Mesendoderm (in vitro differentiated cells): ENCODE results near the gene XRCC5.

ENCODE experiments used
- DNase-seq: peaks from one replicate; pipeline ENCODE4 v3.0.0; 2013
- H2AK5ac ChIP-seq: 2 replicates; pipeline ENCODE4 v1.6.1; 2013; ENCODE audit warnings: low read length, inconsistent platforms
- H2BK120ac ChIP-seq: 2 replicates; pipeline ENCODE4 v1.6.1; 2013; ENCODE audit warnings: low read depth, mild to moderate bottlenecking, low read length, moderate library complexity, mixed read lengths
- H2BK15ac ChIP-seq: replicated peaks from 2 replicates; pipeline ENCODE4 v1.6.1; 2013; ENCODE audit warnings: low read depth, mild to moderate bottlenecking, moderate library complexity
- H2BK5ac ChIP-seq: 2 replicates; pipeline ENCODE4 v1.6.1; 2013; ENCODE audit warnings: low read length, inconsistent platforms
- H3K18ac ChIP-seq: 2 replicates; pipeline ENCODE4 v1.6.1; 2013; ENCODE audit warnings: mild to moderate bottlenecking, low read length, mixed read lengths
- H3K23ac ChIP-seq: one replicate; pipeline ENCODE4 v1.6.1; 2013; ENCODE audit warnings: low read length
- H3K27ac ChIP-seq: 2 replicates; pipeline ENCODE4 v1.5.1; 2013; ENCODE audit warnings: low read depth, mild to moderate bottlenecking, inconsistent platforms, low read length, moderate library complexity
- H3K27me3 ChIP-seq: 2 replicates; pipeline ENCODE4 v1.6.1; 2013; ENCODE audit warnings: low read length, control low read depth, mild to moderate bottlenecking, inconsistent platforms; ENCODE audit not compliant: insufficient read depth, poor library complexity
- H3K36me3 ChIP-seq: 2 replicates; pipeline ENCODE4 v1.6.1; 2013; ENCODE audit warnings: low read length, inconsistent platforms; ENCODE audit not compliant: control insufficient read depth, insufficient read depth
- H3K4ac ChIP-seq: one replicate; pipeline ENCODE4 v1.6.1; 2013; ENCODE audit warnings: low read depth, mild to moderate bottlenecking, low read length, moderate library complexity
- H3K4me1 ChIP-seq: 2 replicates; pipeline ENCODE4 v1.6.1; 2013; ENCODE audit warnings: low read depth, low read length, inconsistent platforms; ENCODE audit not compliant: control insufficient read depth
- H3K4me2 ChIP-seq: 2 replicates; pipeline ENCODE4 v1.6.1; 2013; ENCODE audit warnings: low read length
- H3K4me3 ChIP-seq: 2 replicates; pipeline ENCODE4 v1.5.1; 2013; ENCODE audit warnings: mild to moderate bottlenecking, low read length
- H3K56ac ChIP-seq: one replicate; pipeline ENCODE4 v1.6.1; 2013; ENCODE audit warnings: low read length
- H3K79me1 ChIP-seq: 2 replicates; pipeline ENCODE4 v1.6.1; 2013; ENCODE audit warnings: low read length, inconsistent platforms
- H3K79me2 ChIP-seq: 2 replicates; pipeline ENCODE4 v1.6.1; 2013; ENCODE audit warnings: mild to moderate bottlenecking, low read length; ENCODE audit not compliant: control insufficient read depth, insufficient read depth
- H3K9ac ChIP-seq: 2 replicates; pipeline ENCODE4 v1.6.1; 2013; ENCODE audit warnings: low read length, inconsistent platforms
- H4K5ac ChIP-seq: one replicate; pipeline ENCODE4 v1.6.1; 2013; ENCODE audit warnings: low read length
- H4K8ac ChIP-seq: one replicate; pipeline ENCODE4 v1.6.1; 2013; ENCODE audit warnings: low read depth, mild to moderate bottlenecking, control low read depth, low read length, moderate library complexity
- WGBS: extraction: QIAGEN DNeasy Blood & Tissue Kit; methylation state at CpG from one replicate; pipeline ENCODE4 v1.1.7; 2013; ENCODE audit warnings: low lambda C conversion rate, missing lambda C conversion rate; ENCODE audit not compliant: insufficient coverage; ENCODE audit errors: extremely low coverage; 5-methylcytosine and 5-hydroxymethylcytosine counted together

The XRCC5 gene

DNA sequence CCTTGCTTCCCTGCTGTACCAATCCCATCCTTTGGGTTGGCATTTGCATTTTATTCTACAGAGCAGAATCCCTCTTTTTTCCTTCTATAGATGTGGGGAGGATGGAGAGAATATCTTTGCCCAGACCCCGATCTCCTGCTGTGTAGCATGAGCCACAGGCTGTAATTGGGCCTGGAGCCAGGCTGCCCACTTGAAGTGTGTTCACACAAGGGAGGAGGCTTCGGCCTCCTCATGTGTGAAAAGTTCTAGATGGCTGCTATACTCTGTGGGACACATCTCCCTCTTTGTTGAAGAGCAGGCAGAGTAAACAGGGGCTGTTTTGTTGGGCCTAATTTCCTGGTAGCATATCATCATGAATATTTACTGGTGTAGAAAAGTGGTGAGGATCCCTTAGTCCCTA lies 126.3 kb downstream of the XRCC5 start:
- no peaks in the 10 kb centered on the region for H3K36me3 ChIP-seq
- no peak overlapping the region for H3K27ac ChIP-seq
- H3K56ac ChIP-seq, result no peak overlapping the region
- no peak overlapping the region for H2BK5ac ChIP-seq
- no peaks in the 10 kb centered on the region for H3K27me3 ChIP-seq
- no peaks in the 10 kb centered on the region for H3K79me1 ChIP-seq
- H3K9ac ChIP-seq, result no peak overlapping the region
- no peaks in the 10 kb centered on the region for H3K4me1 ChIP-seq
- no peak for DNase-seq
- no peak overlapping the region for H2AK5ac ChIP-seq
- H3K4ac ChIP-seq, result no peak overlapping the region
- H4K5ac ChIP-seq, result no peak overlapping the region
- H3K79me2 ChIP-seq, result no peaks in the 10 kb centered on the region
- no peak overlapping the region for H4K8ac ChIP-seq
- no peak overlapping the region for H3K4me2 ChIP-seq
- no peak overlapping the region for H2BK15ac ChIP-seq
- no peak overlapping the region for H3K18ac ChIP-seq
- H3K4me3 ChIP-seq, result no peak overlapping the region
- H2BK120ac ChIP-seq, result no peak overlapping the region
- H3K23ac ChIP-seq, result no peak overlapping the region
- WGBS, result no CpG with 5 or more reads among the region's 2 CpGs

DNA sequence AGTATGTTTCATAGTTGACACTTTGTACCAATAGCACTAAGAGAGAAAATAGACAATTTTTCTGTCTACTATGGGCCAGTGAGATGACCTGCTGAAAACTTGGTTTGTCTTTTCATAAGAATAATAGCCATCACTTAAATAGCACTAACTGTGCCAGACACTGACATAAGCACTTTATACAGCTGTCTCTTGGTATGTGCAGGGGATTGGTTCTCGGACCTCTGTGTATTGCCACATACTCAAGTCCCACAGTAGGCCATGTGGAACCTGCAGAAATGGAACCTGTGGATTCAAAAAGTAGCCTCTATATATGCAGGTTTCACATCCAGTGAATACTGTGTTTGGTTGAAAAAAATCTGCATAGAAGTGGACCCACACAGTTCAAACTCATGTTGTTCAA lies 126.7 kb downstream of the XRCC5 start:
- no peak overlapping the region for H3K4ac ChIP-seq
- no peaks in the 10 kb centered on the region for H3K79me1 ChIP-seq
- H3K18ac ChIP-seq, result no peak overlapping the region
- no peaks in the 10 kb centered on the region for H3K36me3 ChIP-seq
- H3K4me1 ChIP-seq, result no peaks in the 10 kb centered on the region
- H2BK120ac ChIP-seq, result no peak overlapping the region
- DNase-seq, result no peak
- no peak overlapping the region for H3K4me2 ChIP-seq
- H2BK15ac ChIP-seq, result no peak overlapping the region
- no peaks in the 10 kb centered on the region for H3K27me3 ChIP-seq
- no peaks in the 10 kb centered on the region for H3K79me2 ChIP-seq
- no CpG with 5 or more reads among the region's 1 CpG for WGBS
- H3K23ac ChIP-seq, result no peak overlapping the region
- H3K9ac ChIP-seq, result no peak overlapping the region
- H2AK5ac ChIP-seq, result no peak overlapping the region
- no peak overlapping the region for H3K27ac ChIP-seq
- no peak overlapping the region for H4K8ac ChIP-seq
- H3K56ac ChIP-seq, result no peak overlapping the region
- no peak overlapping the region for H3K4me3 ChIP-seq
- no peak overlapping the region for H4K5ac ChIP-seq
- H2BK5ac ChIP-seq, result no peak overlapping the region

DNA sequence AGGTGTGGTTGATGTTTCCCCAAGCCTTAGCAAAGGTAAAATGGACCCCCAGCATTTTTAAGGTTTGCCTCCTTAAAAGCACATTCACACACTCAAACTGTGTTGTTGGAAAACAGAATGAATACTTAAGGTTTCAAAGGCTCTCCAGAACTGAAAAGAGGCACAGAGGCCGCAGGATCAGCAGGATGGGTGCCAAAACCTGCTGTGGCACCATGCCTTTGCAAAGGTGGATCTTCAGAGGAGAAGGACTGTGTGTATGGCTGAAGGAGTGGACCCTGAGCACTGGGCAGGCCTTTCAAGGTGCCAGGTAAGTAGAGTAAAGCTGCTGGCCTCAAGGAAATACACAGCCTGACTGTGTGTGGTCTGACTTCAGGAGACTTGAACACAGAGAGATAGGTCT lies 127.3 kb downstream of the XRCC5 start:
- Histone ChIP-seq H3K79me1 (no peaks in the 10 kb centered on the region), H2BK5ac (no peak overlapping the region), H4K8ac (no peak overlapping the region), H3K9ac (no peak overlapping the region), H3K79me2 (no peaks in the 10 kb centered on the region), H3K36me3 (no peaks in the 10 kb centered on the region), H2BK15ac (no peak overlapping the region), H4K5ac (no peak overlapping the region), H3K4ac (no peak overlapping the region), H3K56ac (no peak overlapping the region), H3K4me2 (no peak overlapping the region), H3K4me1 (no peaks in the 10 kb centered on the region), H3K23ac (no peak overlapping the region), H2AK5ac (no peak overlapping the region), H3K27me3 (no peaks in the 10 kb centered on the region), H2BK120ac (no peak overlapping the region), H3K27ac (no peak overlapping the region), H3K4me3 (no peak overlapping the region), H3K18ac (no peak overlapping the region)
- no peak for DNase-seq
- no CpG with 5 or more reads among the region's 1 CpG for WGBS

DNA sequence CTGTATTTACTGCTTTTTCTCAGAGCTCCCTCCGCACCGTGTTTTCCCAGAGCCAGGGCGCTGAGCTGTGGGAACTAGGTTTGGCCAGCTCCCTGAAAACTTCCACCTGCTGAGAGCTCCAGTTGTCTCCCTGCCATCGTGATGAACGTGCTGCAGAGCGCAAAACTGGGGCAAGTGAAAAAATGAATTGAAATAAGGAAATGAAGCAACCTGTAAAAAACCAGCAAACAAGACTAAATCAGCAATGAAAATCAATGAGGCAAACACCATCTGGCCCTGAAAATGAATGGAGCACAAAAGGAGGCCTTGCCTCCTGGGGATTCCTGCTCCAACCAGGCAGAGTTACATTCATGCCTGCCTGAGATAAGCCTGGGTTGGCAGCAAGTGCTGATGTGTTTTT lies 133.2 kb downstream of the XRCC5 start:
- Histone ChIP-seq H2BK15ac (no peak overlapping the region), H2AK5ac (no peak overlapping the region), H3K23ac (no peak overlapping the region), H3K18ac (no peak overlapping the region), H3K56ac (peak overlapping the region; percentile 15), H3K79me1 (no peaks in the 10 kb centered on the region), H3K27me3 (no peaks in the 10 kb centered on the region), H3K4ac (no peak overlapping the region), H3K27ac (no peak overlapping the region), H3K4me2 (no peak overlapping the region), H3K9ac (no peak overlapping the region), H2BK120ac (no peak overlapping the region), H3K36me3 (no peaks in the 10 kb centered on the region), H3K4me3 (no peak overlapping the region), H2BK5ac (no peak overlapping the region), H3K4me1 (no peaks in the 10 kb centered on the region), H4K8ac (no peak overlapping the region), H3K79me2 (no peaks in the 10 kb centered on the region), H4K5ac (no peak overlapping the region)
- no peak for DNase-seq
- WGBS, result no CpG with 5 or more reads among the region's 6 CpGs

DNA sequence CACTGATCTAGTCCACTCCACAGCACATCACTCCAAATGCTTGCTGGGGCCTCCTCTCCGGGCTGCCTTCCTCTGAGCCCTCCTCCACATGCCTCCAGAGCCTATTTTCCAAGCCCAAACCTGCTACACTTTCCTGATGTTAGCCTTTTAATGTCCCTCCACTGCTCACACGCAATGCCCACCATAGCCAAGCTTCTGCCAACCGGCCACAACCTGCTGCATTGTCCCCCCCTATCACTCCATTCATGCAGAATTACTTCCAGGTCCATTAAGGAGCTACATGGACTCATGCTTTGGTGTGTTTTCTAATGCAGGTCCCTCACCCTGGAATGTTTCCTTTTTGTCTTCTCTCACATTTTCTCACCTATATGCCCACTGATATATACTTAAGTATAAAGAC lies 133.9 kb downstream of the XRCC5 start:
- no peak overlapping the region for H3K27ac ChIP-seq

DNA sequence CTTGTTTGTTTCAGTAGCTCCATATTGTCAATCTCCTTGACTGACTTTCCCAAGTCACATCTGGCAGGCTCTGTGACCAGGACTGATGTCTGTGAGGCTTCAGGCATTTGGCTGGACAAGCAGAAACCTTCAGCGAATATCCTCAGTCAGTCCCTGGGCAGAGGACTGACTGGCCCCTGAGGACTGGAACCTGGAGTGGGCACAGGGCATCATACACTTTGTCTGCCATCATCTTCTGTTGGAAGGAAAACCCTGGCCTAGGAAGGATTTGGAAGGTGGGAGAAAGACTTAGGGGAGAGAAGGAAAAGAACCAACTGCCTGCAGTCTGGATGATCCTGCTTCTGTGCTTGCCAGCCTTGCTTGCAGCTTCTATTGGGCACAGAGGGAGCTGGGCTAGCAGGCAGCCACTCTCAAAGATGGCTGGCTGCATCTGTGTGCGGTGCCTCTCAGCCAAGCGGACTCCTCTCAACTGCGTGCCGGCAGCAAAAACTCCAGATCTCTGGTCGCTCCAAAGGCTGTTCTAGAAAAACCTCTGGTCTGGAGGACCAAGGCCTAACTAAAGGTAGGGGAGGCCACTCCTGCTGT lies 136.3 kb downstream of the XRCC5 start:
- no peak overlapping the region for H3K18ac ChIP-seq
- H3K4ac ChIP-seq, result no peak overlapping the region
- WGBS, result no CpG with 5 or more reads among the region's 6 CpGs
- no peak overlapping the region for H4K8ac ChIP-seq
- H3K36me3 ChIP-seq, result no peaks in the 10 kb centered on the region
- no peak overlapping the region for H3K56ac ChIP-seq
- H3K4me3 ChIP-seq, result no peak overlapping the region
- H3K79me2 ChIP-seq, result no peaks in the 10 kb centered on the region
- no peaks in the 10 kb centered on the region for H3K79me1 ChIP-seq
- no peaks in the 10 kb centered on the region for H3K4me1 ChIP-seq
- H3K4me2 ChIP-seq, result no peak overlapping the region
- H4K5ac ChIP-seq, result no peak overlapping the region
- DNase-seq, result no peak
- no peak overlapping the region for H2BK15ac ChIP-seq
- no peaks in the 10 kb centered on the region for H3K27me3 ChIP-seq
- H2AK5ac ChIP-seq, result no peak overlapping the region
- no peak overlapping the region for H3K23ac ChIP-seq
- no peak overlapping the region for H2BK5ac ChIP-seq
- H3K27ac ChIP-seq, result no peak overlapping the region
- H3K9ac ChIP-seq, result no peak overlapping the region
- no peak overlapping the region for H2BK120ac ChIP-seq

More for the DNA sequence above, 133.9 kb downstream of the XRCC5 start:
- H2AK5ac ChIP-seq, result no peak overlapping the region
- H2BK5ac ChIP-seq, result no peak overlapping the region
- H3K79me2 ChIP-seq, result no peaks in the 10 kb centered on the region
- DNase-seq, result no peak
- no peak overlapping the region for H3K4me3 ChIP-seq
- H3K4me1 ChIP-seq, result no peaks in the 10 kb centered on the region
- H3K36me3 ChIP-seq, result no peaks in the 10 kb centered on the region
- no peaks in the 10 kb centered on the region for H3K27me3 ChIP-seq
- WGBS, result no CpG with 5 or more reads among the region's 3 CpGs
- no peak overlapping the region for H3K4me2 ChIP-seq
- H3K9ac ChIP-seq, result no peak overlapping the region
- no peak overlapping the region for H3K18ac ChIP-seq
- no peaks in the 10 kb centered on the region for H3K79me1 ChIP-seq
- no peak overlapping the region for H3K56ac ChIP-seq
- H4K8ac ChIP-seq, result no peak overlapping the region
- no peak overlapping the region for H3K23ac ChIP-seq
- H2BK15ac ChIP-seq, result no peak overlapping the region
- no peak overlapping the region for H3K4ac ChIP-seq
- no peak overlapping the region for H2BK120ac ChIP-seq
- H4K5ac ChIP-seq, result no peak overlapping the region
